Stimulated activated CD8-positive, alpha-beta memory T cell treated with anti-CD3 and anti-CD28 coated beads, Interleukin-4, amount 100 ng/mL, for 24 hours (primary cell): ENCODE data around the gene C4orf54.

ENCODE experiments used
- DNase-seq: peaks from one replicate; pipeline ENCODE4 v3.0.0-alpha.2; 2020; ENCODE audit warnings: low read depth

Gene C4orf54

DNA sequence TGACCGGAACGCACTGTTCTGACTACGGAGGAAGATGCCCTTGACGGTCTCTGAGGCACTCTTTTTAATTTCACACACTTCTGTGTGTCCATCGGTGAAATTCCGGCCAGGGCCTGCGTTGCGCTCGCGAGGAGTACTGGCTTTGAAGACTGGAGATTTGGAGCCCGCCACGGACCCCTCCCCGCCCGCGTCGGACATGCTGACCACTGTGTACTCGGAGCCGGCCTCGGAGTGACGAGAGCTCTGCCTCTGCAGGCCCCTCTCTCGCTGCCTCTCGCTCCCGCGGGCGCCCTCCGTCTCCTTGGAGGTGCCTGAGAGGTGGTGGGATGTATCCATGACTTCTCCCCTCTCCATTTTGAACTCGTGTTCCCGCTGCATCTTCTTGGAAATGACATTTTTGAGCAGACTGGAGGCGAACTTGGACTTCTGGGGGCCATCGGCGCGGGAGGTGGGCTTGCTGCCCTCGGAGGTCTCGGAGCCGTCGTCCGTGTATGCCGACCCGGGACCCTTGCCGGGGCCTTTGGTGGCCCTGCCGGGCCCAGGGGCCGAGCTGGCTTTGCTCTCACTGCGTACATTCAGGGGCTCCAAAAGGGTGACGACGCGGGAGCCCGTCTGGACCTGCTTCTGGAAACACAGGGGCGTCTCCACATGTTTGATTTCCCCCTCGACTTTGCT is 5.7 kb downstream of the C4orf54 start:
- no peak for DNase-seq

GRCh38 chr4:99651016-99651769 is 6.4 kb downstream of the C4orf54 start:
- DNase-seq, result no peak

GRCh38 chr4:99649778-99650177 is 7.8 kb downstream of the C4orf54 start:
- DNase-seq, result no peak

DNA sequence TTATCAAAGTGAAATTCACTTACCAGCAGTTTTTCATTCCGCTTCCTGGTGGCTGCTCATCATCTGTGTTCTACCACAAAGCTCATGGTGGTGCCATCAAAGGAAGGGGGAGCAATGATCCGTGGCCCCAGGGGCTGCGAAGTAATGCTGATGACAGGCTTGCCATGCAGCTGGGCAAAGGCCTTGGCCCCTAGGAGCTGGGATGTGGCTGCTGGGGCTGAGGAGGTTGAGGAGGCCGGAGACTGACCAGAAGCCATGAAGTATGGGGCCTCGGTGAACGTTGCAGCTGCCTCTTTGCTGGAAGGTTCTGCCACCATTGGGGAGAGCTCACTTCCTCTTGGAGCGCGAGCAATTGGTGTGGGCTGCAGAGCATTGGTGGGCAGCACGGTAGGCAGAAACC is 8.4 kb downstream of the C4orf54 start:
- no peak for DNase-seq

DNA sequence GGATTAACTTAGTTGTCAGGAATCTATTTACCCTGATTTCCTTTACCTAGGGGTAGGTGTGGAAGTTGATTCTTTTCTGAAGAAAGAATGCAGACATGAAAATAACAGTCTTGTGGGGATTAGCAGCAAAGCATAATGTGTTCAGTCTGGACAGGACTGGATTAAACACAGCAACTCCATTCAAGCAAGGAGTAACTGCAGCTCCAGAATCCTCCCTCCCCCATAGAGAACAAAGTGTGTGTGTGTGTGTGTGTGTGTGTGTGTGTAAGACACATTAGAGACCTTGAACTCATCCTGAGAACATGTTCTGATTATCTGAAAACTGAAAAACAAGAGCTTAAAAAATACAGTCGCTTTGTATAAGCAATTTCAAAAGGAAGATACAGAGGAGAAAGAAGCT is 9.3 kb downstream of the C4orf54 start:
- no peak for DNase-seq

DNA sequence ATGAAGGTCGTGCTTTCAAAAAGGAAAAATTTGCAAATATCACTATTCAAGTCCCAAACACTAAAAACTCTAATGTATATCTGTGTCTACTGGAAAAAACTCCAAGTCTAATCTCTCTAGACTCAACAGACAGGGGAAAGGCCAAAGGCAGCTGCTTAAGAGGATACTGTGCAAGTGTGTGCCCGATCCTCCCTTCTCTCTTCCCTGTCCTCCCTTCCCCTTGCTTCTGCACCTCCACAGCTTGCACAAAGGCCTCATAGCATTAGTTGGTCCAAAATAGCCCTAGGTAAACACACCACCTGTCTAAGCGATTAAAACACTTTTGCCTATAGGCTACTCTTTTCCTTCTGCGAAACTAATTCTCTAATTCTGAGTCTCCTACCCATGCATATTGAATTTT is 10.6 kb downstream of the C4orf54 start:
- DNase-seq, result no peak

DNA sequence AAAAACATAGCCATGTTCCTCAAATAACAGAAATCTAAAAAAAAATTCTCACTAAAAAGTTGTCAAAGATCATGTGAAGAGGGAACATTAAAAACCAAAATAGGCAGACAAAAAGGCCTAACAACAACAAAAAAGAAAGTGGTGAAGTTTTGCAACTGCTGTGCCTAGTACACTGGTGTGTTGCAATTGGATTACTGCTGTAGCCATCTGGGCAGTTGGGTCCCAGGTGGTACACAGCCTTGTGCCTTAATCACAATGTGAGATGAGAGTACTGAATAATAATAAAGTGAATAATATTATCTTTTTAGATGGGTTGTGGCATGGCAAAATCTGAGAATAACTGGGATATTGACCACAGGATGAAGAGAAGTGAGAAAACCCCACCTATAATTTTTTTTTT is 12.0 kb downstream of the C4orf54 start:
- DNase-seq, result no peak

DNA sequence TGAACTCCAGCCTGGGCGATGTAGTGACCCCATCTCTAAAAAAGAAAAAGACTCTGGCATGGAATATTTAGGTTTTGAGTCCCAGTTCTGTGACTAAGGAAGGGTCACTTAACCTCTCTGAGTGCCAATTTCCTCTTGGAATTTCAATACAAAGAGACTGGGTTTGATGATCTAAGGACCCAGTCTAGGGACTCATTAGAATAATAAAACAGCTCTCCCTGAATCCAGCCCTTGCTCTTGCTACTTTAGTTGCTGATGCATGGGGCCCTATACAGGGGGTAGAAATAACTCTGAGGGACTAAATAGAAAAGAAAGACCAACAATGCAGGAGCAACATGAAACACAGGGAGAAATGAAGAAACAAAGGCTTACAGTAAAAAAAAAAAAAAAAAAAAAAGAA is 12.6 kb downstream of the C4orf54 start:
- no peak for DNase-seq

DNA sequence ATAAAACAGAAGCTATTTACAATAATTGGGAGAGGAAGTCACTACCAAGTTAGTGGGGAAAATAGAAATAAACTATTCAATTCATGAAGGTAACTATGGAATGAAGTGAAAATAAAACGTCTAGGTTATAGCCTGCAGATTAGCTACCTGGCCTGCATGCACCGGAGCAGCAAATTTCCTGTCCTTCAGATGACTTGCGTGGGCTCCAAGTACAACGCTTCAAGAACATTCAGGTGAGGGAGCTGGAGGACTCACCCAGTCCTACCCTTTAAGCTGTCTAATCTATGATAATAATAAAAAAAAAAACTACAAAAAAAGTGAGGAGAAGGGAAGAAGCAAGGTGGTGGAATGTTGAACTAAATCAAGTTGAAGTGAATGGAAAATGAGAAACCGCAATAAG is 13.2 kb downstream of the C4orf54 start:
- no peak for DNase-seq

DNA sequence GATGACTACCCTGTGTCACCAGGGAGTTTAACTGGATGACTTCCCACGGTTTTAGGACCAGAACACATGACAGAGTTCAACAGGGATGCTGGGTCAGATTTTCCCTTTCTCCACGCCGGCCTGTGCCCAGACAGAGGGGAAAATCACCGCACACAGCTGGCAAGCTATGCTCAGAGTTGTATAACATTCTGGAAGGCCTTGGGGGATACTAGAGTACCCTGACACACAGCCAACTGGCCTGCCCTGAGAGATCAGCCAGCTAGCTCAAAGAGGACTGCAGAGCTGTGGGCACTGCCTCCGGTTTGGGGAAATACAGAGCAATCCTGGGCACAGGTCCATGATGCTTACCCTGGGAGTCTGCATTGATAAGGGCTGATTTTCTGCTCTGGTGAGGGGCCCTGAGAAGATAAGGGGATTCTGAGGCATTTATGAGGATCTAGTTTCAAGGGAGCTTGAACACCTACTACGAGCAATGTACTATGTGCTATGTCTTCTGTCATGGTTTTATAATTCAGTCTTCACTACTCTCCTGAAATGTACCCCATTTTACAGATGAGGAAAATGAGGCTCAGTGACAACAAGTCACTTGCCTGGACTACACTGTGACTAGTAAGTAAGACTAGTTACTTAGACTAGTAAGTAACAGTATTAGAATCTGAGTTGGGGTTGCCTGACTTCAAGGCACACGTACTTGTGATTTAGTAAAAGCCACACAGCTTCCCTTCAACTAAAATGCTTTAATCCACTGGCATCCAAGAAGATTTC is 14.7 kb downstream of the C4orf54 start:
- no peak for DNase-seq

DNA sequence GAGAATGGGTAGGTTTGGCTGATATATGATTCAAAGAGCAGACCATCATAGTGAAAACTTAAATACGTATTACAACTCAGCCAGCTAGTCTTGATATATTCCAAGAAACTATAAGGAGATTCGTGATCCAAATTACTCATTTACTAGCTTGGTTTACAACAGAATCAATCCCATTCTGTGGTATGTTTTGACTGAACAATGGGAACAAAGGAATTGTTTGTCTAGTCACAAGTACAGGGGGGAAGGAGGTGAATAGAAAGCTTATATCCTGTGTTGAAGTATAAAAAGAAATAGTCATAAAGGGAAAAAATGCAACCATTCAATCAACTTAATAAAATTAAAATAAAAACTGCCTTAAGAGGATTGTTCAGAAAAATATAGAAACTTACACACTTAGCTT is 17.0 kb downstream of the C4orf54 start:
- no peak for DNase-seq

GRCh38 chr4:99637174-99637573 is 20.5 kb downstream of the C4orf54 start:
- no peak for DNase-seq

GRCh38 chr4:99636422-99636821 is 21.2 kb downstream of the C4orf54 start:
- no peak for DNase-seq

- no peak for DNase-seq
Measured at GRCh38 chr4:99635601-99636000, 22.0 kb downstream of the C4orf54 start.

DNA sequence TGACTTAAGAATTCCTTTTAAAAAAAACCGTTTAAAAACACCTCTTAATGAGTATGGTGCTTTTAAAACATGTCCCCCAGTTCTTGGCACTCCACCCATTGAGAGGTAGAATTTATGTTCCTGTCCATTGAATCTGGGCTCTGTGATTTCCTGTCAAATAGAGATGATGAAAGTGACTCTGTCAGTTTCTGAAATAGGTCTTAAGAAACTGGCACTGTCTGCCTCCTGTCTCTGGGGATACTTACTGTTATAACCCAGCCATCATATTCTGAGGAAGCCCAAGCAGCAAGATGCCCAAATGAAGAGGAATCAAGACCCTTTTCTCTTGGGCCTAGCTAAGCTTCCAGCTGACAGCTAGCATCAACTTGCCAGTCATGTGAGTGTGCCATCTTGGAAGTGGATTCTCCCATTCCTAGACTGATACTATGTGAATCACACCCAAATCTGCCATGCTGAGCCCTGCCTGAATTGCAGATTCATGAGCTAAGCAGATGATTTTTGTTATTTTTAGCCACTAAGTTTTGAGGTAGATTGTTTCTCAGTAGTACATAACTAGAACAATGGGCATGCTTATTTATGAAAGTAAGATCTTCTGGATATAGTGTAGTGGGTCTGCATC is 22.8 kb downstream of the C4orf54 start:
- DNase-seq, result no peak

DNA sequence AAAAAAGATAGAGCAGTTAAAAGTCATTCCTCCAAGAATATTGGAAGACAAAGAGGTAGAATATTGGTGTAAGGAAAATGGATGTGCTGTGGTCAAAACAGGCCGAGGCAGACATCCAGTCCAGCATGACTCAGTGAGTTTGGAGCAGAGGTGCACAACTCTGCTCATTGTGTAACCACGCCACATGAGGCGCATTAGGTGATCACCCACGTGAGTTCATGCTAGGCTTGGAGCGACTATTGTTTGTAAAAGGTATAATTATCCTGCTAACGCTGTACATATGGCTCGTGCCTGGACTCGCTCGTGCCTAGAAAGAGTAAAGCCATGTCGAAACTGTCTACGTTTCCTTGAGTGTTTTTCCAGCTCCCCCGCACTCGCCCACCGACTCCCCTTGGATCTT is 23.9 kb downstream of the C4orf54 start:
- DNase-seq, result no peak

DNA sequence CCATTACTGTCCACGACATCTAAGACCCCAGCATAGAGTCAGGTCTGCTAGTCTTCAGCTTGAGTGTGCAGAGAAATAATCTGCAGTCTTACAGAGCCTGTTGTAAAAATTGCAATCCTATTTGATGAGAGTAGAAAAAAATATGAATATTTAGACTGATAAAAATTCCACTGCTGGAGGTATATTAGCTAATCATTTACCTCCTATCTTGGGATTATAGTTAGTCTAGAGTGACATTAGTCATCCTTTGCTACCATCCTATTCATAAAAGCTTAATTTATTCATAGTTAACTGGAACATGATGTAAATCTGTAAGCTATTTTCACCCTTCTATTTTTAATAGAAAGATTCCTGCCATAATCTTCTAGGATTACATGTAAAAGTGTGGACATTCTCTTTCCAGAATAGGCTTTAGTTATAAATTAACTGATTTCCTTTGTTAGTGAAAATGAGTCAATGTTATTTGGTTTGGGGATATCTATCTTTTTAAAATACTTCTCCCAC is 26.7 kb downstream of the C4orf54 start:
- DNase-seq, result no peak

DNA sequence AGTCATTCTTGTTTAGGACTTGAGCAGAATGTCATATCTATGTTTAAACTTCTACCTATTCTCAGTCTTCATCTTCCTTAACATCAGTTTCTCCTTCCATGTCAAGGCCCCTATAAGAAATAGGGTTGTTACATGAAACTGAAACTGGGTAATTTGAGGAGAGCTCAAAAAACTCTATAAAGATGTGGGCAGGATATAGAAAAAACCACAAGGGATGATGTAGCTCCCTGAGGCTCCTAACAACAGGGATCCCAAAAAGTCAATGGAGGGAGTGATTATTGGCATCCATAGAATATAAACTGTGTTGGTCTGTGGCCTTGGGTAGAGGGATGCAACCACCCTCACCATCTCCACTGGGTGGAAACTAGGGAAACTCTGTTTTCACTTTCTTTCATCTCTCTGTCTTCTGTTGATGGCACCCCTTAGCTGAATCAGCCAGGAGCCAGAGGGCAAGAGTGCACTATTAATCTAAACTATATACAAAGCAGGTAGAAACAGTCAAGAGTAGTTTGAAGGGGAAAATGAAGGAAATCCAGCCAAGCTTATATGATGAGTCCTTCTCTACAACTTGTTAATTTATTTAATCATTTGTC is 27.6 kb downstream of the C4orf54 start:
- no peak for DNase-seq

DNA sequence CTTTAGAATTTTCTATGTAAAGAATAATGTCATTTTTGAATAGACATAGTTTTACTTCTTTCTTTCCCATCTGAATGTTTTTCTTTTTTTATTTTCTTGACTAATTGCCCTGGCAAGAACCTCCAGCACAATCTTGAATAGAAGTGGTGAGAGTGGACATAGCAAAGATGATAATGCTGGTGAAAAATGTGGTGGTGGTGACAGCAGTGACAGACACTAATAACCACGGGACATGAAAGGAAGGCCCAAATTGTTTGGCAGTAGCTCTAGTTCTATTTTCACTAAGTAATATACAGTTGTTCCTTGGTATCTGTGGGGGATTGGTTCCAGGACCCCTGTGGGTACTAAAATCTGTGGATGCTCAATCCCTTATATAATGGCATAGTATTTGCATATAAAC is 29.6 kb downstream of the C4orf54 start:
- no peak for DNase-seq

DNA sequence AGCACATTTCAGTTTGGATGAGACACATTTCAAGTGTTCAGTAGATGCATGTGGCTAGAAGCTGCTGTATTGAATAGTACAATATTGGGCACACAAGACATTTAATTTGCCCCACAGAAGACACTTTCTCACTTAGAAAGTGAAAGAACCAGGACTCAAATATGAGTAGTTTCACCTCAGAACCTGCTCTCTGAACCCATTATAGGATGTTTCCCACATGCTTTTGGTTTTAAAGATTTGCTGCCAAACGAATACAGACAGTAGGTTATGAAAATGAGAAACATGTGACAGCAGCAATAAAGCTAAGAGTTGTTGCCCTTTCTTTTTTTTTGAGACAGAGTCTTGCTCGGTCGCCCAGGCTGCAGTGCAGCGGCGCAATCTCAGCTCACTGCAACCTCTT is 32.3 kb downstream of the C4orf54 start:
- DNase-seq, result no peak

GRCh38 chr4:99624141-99624719 is 33.4 kb downstream of the C4orf54 start:
- DNase-seq, result no peak

DNA sequence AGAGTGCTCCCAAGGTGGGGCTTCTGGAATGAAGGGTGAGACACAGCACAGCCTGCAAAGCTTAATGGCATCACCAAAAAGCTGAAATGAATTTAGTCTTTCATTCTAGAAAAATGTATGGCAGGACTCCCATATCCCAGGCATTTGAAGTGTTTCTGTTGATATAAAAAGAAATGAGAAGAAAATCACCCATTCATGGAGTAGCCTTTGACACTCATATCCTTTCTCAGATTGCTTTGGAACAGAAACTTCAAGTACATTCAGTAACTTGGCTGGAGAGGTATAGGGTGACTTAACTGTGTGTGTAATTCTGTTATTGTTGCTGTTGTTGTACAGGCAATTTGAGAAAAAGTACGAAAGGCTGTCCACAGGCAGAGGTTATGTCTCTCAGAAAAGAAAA is 35.3 kb downstream of the C4orf54 start:
- DNase-seq, result no peak
